ENCODE results near the gene DCDC1.

GRCh38 chr11:30936491-30936890 lies 433.0 kb downstream of the DCDC1 start:
- no peak for TF ChIP-seq POLR2AphosphoS5 (IDR thresholded peaks at IDR 0.05; ENCODE audit: low read depth, low read length)
- TF ChIP-seq REST (IDR thresholded peaks at IDR 0.05; ENCODE audit: insufficient read depth in 1 of 2, low read depth in 2 of 2, low read length in 2 of 2) = no peak

Data from PFSK-1 (cell line).